BLaER1 (cell line): Measurements from ENCODE around the gene BLOC1S4.
A peak's percentile ranks its signal among the peaks of the same experiment; 100 is the strongest.
"Not testable (repeated sequence)": the region's sequence is repeated elsewhere in the genome, so short reads cannot be mapped to it uniquely, and the experiment has no call there.

Experiments used
- H3K27ac ChIP-seq: shearing (Covaris generic); formaldehyde crosslinking; 2 replicates; pipeline ENCODE4 v1.8.1; 2022
- H3K27me3 ChIP-seq: shearing (Covaris generic); formaldehyde crosslinking; 2 replicates; pipeline ENCODE4 v1.8.1; 2022
- H3K36me3 ChIP-seq: shearing (Covaris generic); formaldehyde crosslinking; 2 replicates; pipeline ENCODE4 v1.8.1; 2022
- H3K4me1 ChIP-seq: shearing (Covaris generic); formaldehyde crosslinking; 2 replicates; pipeline ENCODE4 v1.8.1; 2022
- H3K4me2 ChIP-seq: shearing (Covaris generic); formaldehyde crosslinking; 2 replicates; pipeline ENCODE4 v1.8.1; 2022
- H3K4me3 ChIP-seq: shearing (Covaris generic); formaldehyde crosslinking; 2 replicates; pipeline ENCODE4 v1.8.1; 2022
- H3K9ac ChIP-seq: shearing (Covaris generic); formaldehyde crosslinking; 2 replicates; pipeline ENCODE4 v1.8.1; 2022
- H3K9me3 ChIP-seq: shearing (Covaris generic); formaldehyde crosslinking; 2 replicates; pipeline ENCODE4 v1.8.1; 2022
- H4K20me1 ChIP-seq: shearing (Covaris generic); formaldehyde crosslinking; 2 replicates; pipeline ENCODE4 v1.8.1; 2022
- Cebpa-rat ChIP-seq: shearing (Covaris generic); IDR thresholded peaks from 2 replicates; pipeline ENCODE4 v1.8.1; 2022

BLOC1S4 gene

GRCh38 chr4:6724421-6725111, 8.6 kb downstream of the BLOC1S4 start:
- peaks cover 52% of the 10 kb centered on the region for H3K4me1 ChIP-seq
- H3K4me3 ChIP-seq, result no peak overlapping the region
- H3K9me3 ChIP-seq, result no peaks in the 10 kb centered on the region
- H4K20me1 ChIP-seq, result no peaks in the 10 kb centered on the region
- no peak overlapping the region for H3K4me2 ChIP-seq
- no peaks in the 10 kb centered on the region for H3K36me3 ChIP-seq
- H3K9ac ChIP-seq, result no peak overlapping the region
- no peaks in the 10 kb centered on the region for H3K27me3 ChIP-seq
- no peak for TF ChIP-seq Cebpa-rat
- H3K27ac ChIP-seq, result peak overlapping the region; percentile 26; the same call in 1 of the 2 replicates

DNA sequence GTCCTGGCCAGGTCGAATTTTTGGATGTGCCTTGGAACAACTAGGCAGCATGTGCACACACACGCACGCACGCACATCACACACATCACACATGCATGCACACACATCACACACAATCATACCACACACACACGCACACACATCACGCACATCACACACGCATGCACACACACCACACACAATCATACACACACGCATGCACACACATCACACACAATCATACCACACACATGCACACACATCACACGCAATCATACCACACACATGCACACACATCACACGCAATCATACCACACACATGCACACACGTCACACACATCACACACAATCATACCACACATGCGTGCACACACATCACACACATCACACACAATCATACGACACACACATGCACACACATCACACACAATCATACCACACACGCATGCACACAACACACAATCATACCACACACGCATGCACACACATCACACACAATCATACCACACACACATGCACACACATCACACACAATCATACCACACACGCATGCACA, 9.5 kb downstream of the BLOC1S4 start:
- H3K36me3 ChIP-seq, H3K4me2 ChIP-seq, H3K4me3 ChIP-seq, H4K20me1 ChIP-seq, H3K27ac ChIP-seq, H3K9me3 ChIP-seq, H3K27me3 ChIP-seq, H3K9ac ChIP-seq: not testable (repeated sequence)
- peaks cover 49% of the 10 kb centered on the region for H3K4me1 ChIP-seq

DNA sequence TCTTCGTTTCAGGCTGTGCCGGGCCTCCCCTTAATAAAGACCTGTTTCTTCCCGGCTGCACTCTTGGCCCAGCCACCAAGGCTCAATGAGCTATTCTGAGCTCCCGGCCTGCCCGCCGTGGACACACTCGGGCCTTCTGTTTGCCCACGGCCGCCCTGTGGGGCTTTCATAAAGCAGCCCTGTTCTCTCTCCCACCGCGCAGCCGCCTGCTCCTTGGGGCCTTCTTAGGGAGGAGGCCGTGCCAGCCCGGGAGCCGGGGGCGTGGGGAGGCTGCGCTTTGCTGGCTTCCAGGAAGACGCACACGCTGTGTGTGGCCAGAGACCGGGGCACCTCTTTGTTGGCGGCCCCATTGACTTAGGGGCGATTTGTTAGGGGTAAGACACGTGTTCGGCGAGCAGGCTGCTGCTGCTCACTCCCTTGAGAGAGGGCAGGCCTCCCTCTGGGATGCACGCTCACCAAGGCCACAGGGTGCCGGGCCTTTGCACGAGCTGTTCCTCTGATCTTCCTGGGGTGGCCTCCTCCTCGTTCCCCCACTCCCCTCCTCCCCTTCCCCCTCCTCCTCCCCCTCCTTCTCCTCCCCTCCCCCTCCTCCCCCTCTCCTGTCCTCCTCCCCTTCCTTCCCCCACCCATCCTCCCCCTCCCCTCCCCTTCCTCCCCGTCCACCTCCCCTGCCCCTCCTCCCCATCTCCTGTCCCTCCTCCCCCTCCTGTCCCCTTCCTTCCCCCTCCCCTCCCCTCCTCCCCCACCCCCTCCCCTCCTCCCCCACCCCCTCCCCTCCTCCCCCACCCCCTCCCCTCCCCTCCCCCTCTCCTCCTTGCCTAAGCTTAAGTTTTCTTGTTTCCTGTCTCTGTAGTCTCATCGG, 11.3 kb downstream of the BLOC1S4 start:
- H4K20me1 ChIP-seq, result no peaks in the 10 kb centered on the region
- H3K27ac ChIP-seq, result peak overlapping the region; percentile 89
- peaks cover 44% of the 10 kb centered on the region for H3K4me1 ChIP-seq
- TF ChIP-seq Cebpa-rat, result no peak
- peak overlapping the region; percentile 92 for H3K4me2 ChIP-seq
- no peaks in the 10 kb centered on the region for H3K9me3 ChIP-seq
- H3K36me3 ChIP-seq, result no peaks in the 10 kb centered on the region
- H3K27me3 ChIP-seq, result no peaks in the 10 kb centered on the region
- peak overlapping the region; percentile 48 for H3K4me3 ChIP-seq
- H3K9ac ChIP-seq, result peak overlapping the region; percentile 80

GRCh38 chr4:6727943-6728250, 11.9 kb downstream of the BLOC1S4 start:
- Histone ChIP-seq H3K4me2 (peak overlapping the region; percentile 70), H3K36me3 (no peaks in the 10 kb centered on the region), H4K20me1 (no peaks in the 10 kb centered on the region), H3K9me3 (no peaks in the 10 kb centered on the region), H3K27me3 (no peaks in the 10 kb centered on the region), H3K27ac (no peak overlapping the region), H3K4me3 (no peak overlapping the region), H3K4me1 (peaks cover 49% of the 10 kb centered on the region), H3K9ac (no peak overlapping the region)
- TF ChIP-seq Cebpa-rat, result no peak

DNA sequence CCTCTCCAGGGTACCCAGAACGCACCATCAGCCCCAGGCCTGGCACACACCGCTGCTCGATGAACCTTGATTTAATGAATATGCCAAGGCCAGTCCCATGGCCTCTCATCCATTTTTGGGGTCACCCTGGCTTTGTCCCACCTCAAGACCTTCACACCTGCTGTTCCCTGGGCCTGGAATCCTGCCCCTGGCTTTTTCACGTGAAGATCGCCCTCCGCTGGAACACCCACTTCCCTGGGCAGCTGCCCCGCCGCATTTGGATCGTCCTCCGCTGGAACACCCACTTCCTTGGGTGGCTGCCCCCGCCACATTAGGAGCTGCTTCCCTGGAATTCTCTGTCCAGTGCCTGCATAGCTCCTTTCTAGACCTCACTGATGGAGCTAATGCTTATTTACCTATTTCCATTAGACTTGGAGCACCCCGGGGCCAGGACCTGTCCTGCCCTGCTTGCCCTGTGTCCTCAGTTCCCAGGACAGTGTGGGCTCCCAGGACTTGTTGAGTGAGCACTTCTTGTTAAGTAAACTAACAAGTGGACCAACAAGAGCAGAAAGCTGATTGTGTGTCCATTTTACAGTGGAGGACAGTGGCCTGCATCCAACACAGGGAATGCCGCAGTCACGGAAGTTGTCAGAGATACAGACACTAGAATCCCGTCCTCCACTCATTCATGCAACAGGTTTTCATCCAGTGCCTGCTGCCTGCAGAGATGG, 12.5 kb downstream of the BLOC1S4 start:
- TF ChIP-seq Cebpa-rat, result no peak
- Histone ChIP-seq H3K4me3 (no peak overlapping the region), H3K27ac (no peak overlapping the region; the same call in 1 of the 2 replicates), H3K9ac (no peak overlapping the region), H3K4me2 (peak overlapping the region; percentile 70), H4K20me1 (no peaks in the 10 kb centered on the region), H3K9me3 (no peaks in the 10 kb centered on the region), H3K36me3 (no peaks in the 10 kb centered on the region), H3K4me1 (peaks cover 50% of the 10 kb centered on the region), H3K27me3 (no peaks in the 10 kb centered on the region)

DNA sequence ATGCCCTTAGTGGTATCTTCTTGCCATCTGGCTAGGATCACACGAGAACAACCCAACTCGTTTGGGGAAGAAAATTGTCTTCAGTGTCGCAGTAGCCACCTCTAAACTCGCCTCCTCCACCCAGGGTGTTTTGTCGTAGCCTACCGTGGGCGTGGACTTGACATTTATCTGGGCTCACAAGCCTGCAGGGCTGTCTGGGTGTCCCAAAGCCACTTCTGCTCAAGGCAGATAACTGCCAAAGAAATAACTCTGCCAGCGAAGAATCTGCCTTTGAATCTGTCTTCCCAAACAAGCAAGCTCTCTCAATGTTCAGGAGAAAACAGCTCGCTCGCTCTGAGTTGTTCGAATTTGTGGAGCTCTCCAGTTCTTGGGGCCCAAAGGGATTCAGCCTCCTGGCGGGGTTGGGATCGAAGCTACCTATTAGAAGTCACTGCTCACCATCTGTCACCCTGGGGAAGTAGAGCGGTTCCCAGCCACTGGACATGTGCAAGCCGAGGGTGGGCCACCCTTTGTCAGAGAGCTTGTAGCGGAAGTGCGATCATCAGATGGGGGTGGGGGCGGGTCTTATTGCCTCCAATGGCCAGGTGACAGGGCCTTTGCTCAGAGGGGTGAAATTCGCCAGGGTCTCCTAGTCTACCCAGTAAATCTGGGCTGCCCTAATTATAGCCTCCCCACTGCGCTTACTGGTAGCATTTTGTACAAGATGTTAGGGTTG, 14.8 kb downstream of the BLOC1S4 start:
- no peak overlapping the region for H3K27ac ChIP-seq

DNA sequence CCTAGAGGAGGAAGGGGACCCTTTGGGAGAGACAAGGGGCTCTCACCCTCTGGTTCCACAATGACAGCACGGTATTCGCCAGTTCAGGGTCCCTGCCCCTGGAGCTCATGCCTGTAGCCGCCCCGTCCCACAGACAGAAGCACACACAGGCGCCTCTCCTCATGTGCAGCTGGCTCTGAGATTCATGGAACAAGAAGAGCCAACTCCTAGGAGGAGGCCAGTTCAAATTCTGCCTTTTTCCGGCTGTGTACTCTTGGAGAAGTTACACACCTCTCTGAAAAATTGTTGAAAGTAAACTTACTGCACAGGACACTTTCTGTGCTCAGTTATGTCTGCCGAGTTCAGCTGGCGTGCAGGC, 15.3 kb downstream of the BLOC1S4 start:
- Histone ChIP-seq H3K4me1 (peaks cover 42% of the 10 kb centered on the region), H3K27ac (no peak overlapping the region), H3K27me3 (no peaks in the 10 kb centered on the region), H3K4me2 (no peak overlapping the region), H3K9me3 (no peaks in the 10 kb centered on the region), H3K4me3 (no peak overlapping the region), H3K36me3 (no peaks in the 10 kb centered on the region), H3K9ac (no peak overlapping the region), H4K20me1 (no peaks in the 10 kb centered on the region)
- TF ChIP-seq Cebpa-rat, result no peak

More for the DNA sequence above, 14.8 kb downstream of the BLOC1S4 start:
- Histone ChIP-seq H3K9me3 (no peaks in the 10 kb centered on the region), H3K9ac (no peak overlapping the region), H4K20me1 (no peaks in the 10 kb centered on the region), H3K4me3 (no peak overlapping the region), H3K36me3 (no peaks in the 10 kb centered on the region), H3K27me3 (no peaks in the 10 kb centered on the region), H3K4me2 (no peak overlapping the region), H3K4me1 (peaks cover 43% of the 10 kb centered on the region)
- no peak for TF ChIP-seq Cebpa-rat

- no peak overlapping the region for H3K4me2 ChIP-seq
- no peak for TF ChIP-seq Cebpa-rat
- H3K27ac ChIP-seq, result no peak overlapping the region
- peaks cover 37% of the 10 kb centered on the region for H3K4me1 ChIP-seq
- H3K9ac ChIP-seq, result no peak overlapping the region
- no peak overlapping the region for H3K4me3 ChIP-seq
- no peaks in the 10 kb centered on the region for H3K9me3 ChIP-seq
- H3K36me3 ChIP-seq, result no peaks in the 10 kb centered on the region
- no peaks in the 10 kb centered on the region for H3K27me3 ChIP-seq
- H4K20me1 ChIP-seq, result no peaks in the 10 kb centered on the region
Measured at GRCh38 chr4:6731780-6732179, 15.8 kb downstream of the BLOC1S4 start.
